Measurements from ENCODE around the gene ZFR2. TPM values are rescaled to one million over a fixed set of nuclear protein-coding genes. Genes with fewer than 3 reads are reported as not detected.
"Not testable (repeated sequence)": the region's sequence is repeated elsewhere in the genome, so short reads cannot be mapped to it uniquely, and the experiment has no call there.

Gene ZFR2
- total RNA-seq, 1 experiment from 2014 or later, result not detected

- no peaks in the 10 kb centered on the region for H3K36me3 ChIP-seq
Observed at GRCh38 chr19:3774621-3775373, 94.0 kb downstream of the ZFR2 start.

DNA sequence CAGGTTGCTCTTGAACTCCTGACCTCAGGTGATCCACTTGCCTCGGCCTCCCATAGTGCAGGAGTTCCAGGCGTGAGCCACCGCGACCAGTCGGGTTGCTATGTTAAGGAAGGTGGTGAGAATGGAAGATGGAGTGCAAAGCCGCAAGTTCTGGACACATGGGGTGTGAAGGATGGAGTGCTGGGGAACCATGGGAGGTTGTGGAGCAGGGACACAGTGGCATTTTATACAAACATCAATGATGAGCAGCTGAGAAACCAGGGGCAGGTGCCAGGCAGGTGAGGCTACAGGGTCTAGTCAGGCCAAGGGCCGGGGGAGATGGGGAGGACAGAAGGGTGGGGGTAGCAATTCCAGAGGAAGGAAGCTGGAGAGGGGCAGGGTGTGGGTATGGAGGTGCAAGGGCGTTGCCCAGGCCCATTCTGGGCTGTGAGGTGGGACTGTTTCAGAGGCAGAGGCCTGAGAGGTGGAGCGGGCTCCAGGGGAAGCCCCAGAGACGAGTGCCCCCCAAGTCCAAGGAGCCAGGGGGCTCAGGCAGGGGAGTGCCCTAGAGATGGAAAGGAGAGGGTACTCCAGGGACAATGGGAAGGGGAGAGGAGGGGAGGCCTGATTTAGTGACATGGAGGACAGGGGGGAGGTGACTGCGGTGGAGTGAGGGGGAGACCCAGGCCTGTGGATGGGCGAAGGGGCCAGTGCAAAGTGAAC, 94.9 kb downstream of the ZFR2 start:
- DNase-seq, result no peak
- H3K27ac ChIP-seq, result no peak overlapping the region
- H3K4me3 ChIP-seq, result no peak overlapping the region
- no peaks in the 10 kb centered on the region for H3K4me1 ChIP-seq
- no peaks in the 10 kb centered on the region for H3K36me3 ChIP-seq
- no peaks in the 10 kb centered on the region for H3K9me3 ChIP-seq (replicated peaks)
- H3K27me3 ChIP-seq, result peaks cover 12% of the 10 kb centered on the region; the same call in 1 of the 2 replicates

More at GRCh38 chr19:3774621-3775373, 94.0 kb downstream of the ZFR2 start:
- Histone ChIP-seq H3K4me3 (no peak overlapping the region), H3K27ac (no peak overlapping the region), H3K27me3 (peaks cover 12% of the 10 kb centered on the region; the same call in 1 of the 2 replicates), H3K4me1 (no peaks in the 10 kb centered on the region), H3K9me3 (replicated peaks) (no peaks in the 10 kb centered on the region)
- no peak for DNase-seq

- Histone ChIP-seq H3K27ac (no peak within 1 kb of the TSS), H3K9me3 (replicated peaks) (no peaks in the 10 kb centered on the region), H3K4me3 (no peak within 1 kb of the TSS), H3K4me1 (no peaks in the 10 kb centered on the region), H3K36me3 (no peaks in the 10 kb centered on the region), H3K27me3 (peaks cover 12% of the 10 kb centered on the region; the same call in 1 of the 2 replicates)
- DNase-seq, result no peak
Observed at GRCh38 chr19:3771906-3772455, 96.9 kb downstream of the ZFR2 start, which contains the start of gene RAX2. RAX2 (minus strand) TSS chr19:3772228; CDS start chr19:3771742, 486 bp downstream.

DNA sequence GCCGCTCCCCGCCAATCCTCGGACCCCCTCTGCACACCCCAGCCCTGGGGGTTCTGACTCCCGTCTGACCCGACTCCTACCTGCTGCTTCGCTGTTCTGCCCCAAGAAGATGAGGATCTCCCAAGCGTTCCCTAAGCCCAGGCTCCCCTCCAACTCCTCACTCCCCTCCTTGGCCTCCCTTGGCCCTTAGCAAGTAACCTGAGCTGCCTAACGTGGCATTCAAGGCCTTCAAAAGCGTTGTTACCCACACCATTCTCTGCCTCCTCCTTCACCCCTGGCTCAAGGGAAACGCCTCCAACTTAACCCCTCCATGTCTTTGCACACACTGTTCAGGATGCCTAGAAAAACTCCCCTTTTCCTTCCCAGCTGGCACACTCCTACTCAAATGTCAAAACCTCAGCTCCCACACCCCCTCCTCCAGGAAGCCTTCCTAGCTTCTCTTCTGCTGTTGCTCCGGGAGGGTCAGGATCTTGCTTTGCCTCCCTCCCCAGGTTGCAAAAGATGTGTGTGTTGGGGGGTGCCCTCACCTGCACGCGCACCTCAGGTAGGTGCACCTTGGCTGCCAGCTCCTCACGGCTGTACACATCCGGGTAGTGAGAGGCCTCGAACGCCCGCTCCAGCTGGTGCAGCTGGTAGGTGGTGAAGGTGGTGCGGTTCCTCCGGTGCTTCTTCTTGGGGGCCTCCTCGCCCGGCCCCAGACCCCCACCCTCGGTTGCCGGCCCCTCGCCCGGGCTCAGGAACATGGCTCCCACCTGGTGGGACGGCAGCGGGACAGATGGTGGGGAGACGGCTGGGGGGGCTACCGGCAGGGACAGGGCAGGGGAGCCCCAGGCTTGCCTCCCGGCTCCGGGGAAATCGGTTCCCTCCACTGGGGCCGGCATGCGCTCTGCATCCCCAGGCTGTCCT, 97.6 kb downstream of the ZFR2 start:
- Histone ChIP-seq H3K4me3 (no peak overlapping the region), H3K36me3 (peaks cover 1% of the 10 kb centered on the region; the same call in 1 of the 2 replicates)

DNA sequence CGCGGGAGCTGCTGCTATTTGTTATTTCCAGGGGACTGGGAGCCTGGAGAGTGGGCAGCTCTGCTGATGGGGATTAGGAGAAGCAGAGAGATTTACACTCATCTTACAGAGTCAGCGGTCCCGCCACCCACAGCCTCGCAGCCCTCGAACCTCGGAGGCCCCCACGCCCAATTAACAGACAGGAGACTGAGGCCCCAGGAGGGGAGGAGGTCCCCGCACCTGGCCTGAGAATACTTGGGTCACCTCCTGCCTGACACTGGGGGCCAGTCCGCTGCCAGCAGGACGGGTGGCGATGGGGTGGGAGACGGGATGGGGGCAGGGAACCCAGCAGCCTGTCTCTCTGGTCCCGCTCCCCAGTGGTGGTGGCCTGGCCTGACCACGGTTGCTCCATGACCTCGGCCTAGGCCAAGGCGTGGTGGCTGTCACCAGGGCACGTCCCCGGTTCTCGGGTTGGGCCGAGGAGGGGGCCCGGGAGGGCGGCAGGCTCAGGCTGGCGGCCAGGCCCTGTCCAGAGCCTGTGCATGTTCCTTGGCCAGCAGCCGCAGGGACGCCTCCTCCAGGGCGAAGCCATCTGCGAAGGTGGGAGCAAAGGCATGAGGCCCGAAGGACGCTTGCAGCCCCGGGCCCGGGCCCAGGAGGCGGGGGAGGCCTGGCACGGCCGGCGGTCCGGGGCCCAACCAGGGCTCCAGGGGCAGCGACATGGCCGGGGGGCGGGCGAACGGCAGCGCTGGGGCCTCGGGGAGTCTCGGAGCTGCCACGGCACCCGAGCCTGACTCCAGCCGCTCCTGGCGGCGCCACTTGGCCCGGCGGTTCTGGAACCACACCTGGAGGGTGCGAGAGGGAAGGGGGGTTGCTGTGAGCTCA, 98.5 kb downstream of the ZFR2 start:
- Histone ChIP-seq H3K9me3 (replicated peaks) (no peaks in the 10 kb centered on the region), H3K4me1 (no peaks in the 10 kb centered on the region), H3K27ac (no peak overlapping the region), H3K27me3 (peaks cover 12% of the 10 kb centered on the region; the same call in 1 of the 2 replicates), H3K36me3 (peaks cover 3% of the 10 kb centered on the region; the same call in 1 of the 2 replicates), H3K4me3 (no peak overlapping the region)
- no peak for DNase-seq

More for the DNA sequence above, 97.6 kb downstream of the ZFR2 start:
- no peaks in the 10 kb centered on the region for H3K9me3 ChIP-seq (replicated peaks)
- DNase-seq, result no peak
- no peaks in the 10 kb centered on the region for H3K4me1 ChIP-seq
- peaks cover 12% of the 10 kb centered on the region; the same call in 1 of the 2 replicates for H3K27me3 ChIP-seq
- H3K27ac ChIP-seq, result no peak overlapping the region

GRCh38 chr19:3769494-3769893, 99.3 kb downstream of the ZFR2 start:
- H3K9me3 ChIP-seq (replicated peaks), result no peaks in the 10 kb centered on the region
- H3K4me1 ChIP-seq, result no peaks in the 10 kb centered on the region
- H3K27me3 ChIP-seq, result peaks cover 8% of the 10 kb centered on the region; the same call in 1 of the 2 replicates
- no peak overlapping the region for H3K4me3 ChIP-seq
- peaks cover 3% of the 10 kb centered on the region; the same call in 1 of the 2 replicates for H3K36me3 ChIP-seq
- H3K27ac ChIP-seq, result no peak overlapping the region
- no peak for DNase-seq

GRCh38 chr19:3768748-3769099, 100.1 kb downstream of the ZFR2 start:
- H3K27ac ChIP-seq, result no peak overlapping the region
- H3K4me1 ChIP-seq, result no peaks in the 10 kb centered on the region
- no peak overlapping the region for H3K4me3 ChIP-seq
- H3K9me3 ChIP-seq (replicated peaks), result no peaks in the 10 kb centered on the region
- peaks cover 3% of the 10 kb centered on the region; the same call in 1 of the 2 replicates for H3K36me3 ChIP-seq
- H3K27me3 ChIP-seq, result 0 out of 2 replicates have a peak, but pooled peaks cover 6% of the 10 kb centered on the region
- DNase-seq, result no peak

DNA sequence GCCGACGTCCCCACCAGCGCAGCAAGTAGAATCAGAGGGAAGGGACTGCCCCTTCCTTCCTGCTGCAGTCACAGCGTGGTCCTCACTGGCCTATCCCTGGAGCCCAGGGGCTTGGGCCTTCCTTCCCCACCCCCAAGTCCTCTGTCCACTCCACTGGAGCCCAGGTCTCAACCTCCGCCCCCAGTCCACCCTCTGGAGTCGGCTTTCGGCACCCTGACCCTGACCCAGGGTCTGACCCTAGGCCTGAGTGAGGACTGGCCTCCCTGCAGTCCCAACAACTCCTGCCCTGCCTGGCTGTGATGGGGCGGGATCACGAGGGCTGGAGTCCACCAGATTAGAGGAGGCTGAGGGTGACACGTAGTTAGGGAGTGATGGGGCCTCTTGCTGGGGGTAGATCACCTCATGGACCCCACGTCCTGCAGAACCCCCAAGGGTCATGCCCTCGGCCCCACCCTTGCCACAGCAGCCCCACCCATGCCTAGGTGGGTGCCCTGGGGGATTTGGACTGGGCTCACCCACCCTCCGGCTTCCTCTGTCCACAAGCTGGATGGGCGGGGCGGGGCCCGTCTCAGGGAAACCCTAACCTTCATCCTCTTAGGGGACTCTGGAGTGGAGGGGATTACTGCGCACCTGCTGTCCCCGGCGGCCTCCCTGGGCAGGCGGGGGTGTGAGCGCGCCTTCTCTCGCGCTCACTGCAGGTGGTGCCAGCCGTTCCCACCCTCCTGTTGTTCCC, 100.7 kb downstream of the ZFR2 start:
- Histone ChIP-seq H3K4me3 (no peak overlapping the region), H3K36me3 (peaks cover 3% of the 10 kb centered on the region; the same call in 1 of the 2 replicates), H3K27me3 (0 out of 2 replicates have a peak, but pooled peaks cover 6% of the 10 kb centered on the region), H3K4me1 (no peaks in the 10 kb centered on the region), H3K9me3 (replicated peaks) (no peaks in the 10 kb centered on the region), H3K27ac (no peak overlapping the region)
- no peak for DNase-seq

DNA sequence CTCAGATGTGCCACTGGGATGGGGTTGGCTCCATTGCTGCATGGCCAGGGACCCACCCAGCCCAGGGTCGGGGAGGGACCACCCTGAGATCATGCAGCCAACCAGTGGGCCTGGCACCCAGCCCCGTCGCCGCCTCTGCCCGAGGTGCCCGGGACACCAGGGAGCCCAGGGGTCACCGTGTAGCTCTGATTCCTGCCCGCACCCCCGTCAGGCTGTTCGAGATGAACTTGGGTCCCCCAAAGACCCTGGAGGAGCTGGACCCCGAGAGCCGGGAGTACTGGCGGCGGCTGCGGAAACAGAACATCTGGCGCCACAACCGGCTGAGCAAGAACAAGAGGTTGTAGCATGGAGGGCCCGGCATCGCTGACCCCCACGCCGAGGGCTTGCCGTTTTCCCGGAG, 101.8 kb downstream of the ZFR2 start:
- Histone ChIP-seq H3K4me1 (no peaks in the 10 kb centered on the region), H3K9me3 (replicated peaks) (no peaks in the 10 kb centered on the region), H3K27ac (no peak overlapping the region), H3K27me3 (0 out of 2 replicates have a peak, but pooled peaks cover under 1% of the 10 kb centered on the region), H3K36me3 (peaks cover 3% of the 10 kb centered on the region; the same call in 1 of the 2 replicates), H3K4me3 (no peak overlapping the region)
- DNase-seq, result no peak

- Histone ChIP-seq H3K4me3 (no peak overlapping the region), H3K27ac (no peak overlapping the region), H3K9me3 (replicated peaks) (no peaks in the 10 kb centered on the region), H3K27me3 (no peaks in the 10 kb centered on the region), H3K36me3 (peaks cover 3% of the 10 kb centered on the region; the same call in 1 of the 2 replicates), H3K4me1 (no peaks in the 10 kb centered on the region)
- no peak for DNase-seq
Observed at GRCh38 chr19:3766520-3766919, 102.3 kb downstream of the ZFR2 start.

DNA sequence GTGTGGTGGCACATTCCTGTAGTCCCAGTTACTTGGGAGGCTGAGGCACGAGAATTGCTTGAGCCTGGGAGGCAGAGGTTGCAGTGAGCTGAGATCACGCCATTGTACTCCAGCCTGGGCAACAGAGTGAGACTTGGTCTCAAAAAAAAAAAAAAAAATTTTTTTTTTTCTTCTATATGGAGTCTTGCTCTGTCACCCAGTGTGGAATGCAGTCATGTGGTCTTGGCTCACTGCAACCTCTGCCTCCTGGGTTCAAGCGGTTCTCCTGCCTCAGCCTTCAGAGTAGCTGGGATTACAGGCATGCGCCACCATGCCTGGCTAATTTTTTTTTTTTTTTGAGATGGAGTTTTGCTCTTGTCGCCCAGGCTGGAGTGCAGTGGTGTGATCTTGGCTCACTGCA, 103.1 kb downstream of the ZFR2 start:
- DNase-seq; H3K27me3 ChIP-seq; H3K4me1 ChIP-seq; H3K4me3 ChIP-seq; H3K9me3 ChIP-seq (replicated peaks); H3K27ac ChIP-seq; H3K36me3 ChIP-seq: not testable (repeated sequence)

- no peak for DNase-seq
- H3K36me3 ChIP-seq, result peaks cover 3% of the 10 kb centered on the region; the same call in 1 of the 2 replicates
- no peaks in the 10 kb centered on the region for H3K27me3 ChIP-seq
- no peak overlapping the region for H3K4me3 ChIP-seq
- H3K9me3 ChIP-seq (replicated peaks), result no peaks in the 10 kb centered on the region
- no peaks in the 10 kb centered on the region for H3K4me1 ChIP-seq
- H3K27ac ChIP-seq, result no peak overlapping the region
Observed at GRCh38 chr19:3765121-3765520, 103.7 kb downstream of the ZFR2 start.
